Measurements from ENCODE around the gene IPO4. TPM values are rescaled to one million over a fixed set of nuclear protein-coding genes. Genes with fewer than 3 reads are reported as not detected.

IPO4 gene
- total and polyA plus RNA-seq, 2 of the 13 experiments (the other 11 are each of a cell fraction or from before 2014, with no cell fraction given): 39.0 to 179 TPM

DNA sequence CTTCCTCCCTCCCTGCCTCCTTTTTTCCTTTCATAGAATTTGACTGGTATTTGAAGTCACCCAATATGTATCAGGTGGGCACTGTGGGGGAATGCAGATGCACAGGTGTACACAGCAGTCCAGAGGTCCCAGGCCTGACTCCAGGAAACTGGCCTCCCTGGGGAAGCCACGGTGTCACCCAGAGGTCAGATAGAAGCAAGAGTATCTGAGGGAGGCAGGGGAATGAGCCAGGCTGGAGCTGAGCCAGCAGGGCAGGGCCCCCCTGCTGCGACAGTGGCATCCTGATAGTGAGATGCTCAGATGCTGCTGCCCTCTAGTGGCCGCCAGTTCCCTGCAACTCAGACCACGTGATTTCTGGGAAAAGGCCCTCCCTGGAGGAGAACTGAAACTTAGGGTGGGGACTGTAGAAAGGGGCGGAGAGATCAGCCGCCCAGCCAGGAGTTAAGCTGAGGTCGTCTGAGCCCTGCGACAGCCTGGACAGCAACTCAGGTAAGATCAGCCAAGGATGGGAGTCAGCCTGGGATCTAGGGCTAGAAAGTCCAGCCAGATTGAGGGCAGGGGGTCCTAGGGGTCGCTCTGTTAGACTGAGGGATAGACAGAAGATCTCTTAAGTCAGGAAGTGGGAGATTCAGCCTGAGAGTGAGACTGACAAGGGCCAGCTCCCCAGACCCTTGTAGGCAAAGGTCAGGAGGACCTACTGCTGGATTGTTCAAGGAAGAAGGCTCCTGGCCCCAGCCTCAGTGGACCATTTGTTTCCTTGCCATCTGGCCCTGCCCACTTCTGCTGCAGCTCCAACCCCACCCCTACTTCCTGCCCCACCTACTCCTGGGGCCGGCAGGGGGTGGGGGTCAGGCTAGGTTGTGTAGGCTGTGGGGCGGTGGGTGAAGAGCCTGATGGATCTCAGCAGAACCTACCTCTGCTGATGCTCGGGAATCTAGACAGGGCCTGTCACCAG, 27.5 kb downstream of the IPO4 start, which contains the start of gene IRF9 (continued):
- peak; percentile 99 for TF ChIP-seq SPEN (CRISPR knock-in tag; IDR thresholded peaks at IDR 0.05; ENCODE audit: low read depth)
- TF ChIP-seq ZNF841 (CRISPR knock-in tag; IDR thresholded peaks at IDR 0.05; ENCODE audit: borderline replicate concordance): no peak
- peak; percentile 76; the same call in 1 of the 2 replicates for TF ChIP-seq KLF15 (CRISPR knock-in tag; IDR thresholded peaks at IDR 0.05; ENCODE audit: borderline replicate concordance)
- TF ChIP-seq HMGXB4 (CRISPR knock-in tag; IDR thresholded peaks at IDR 0.05; ENCODE audit: borderline replicate concordance in 1 of 2, low read depth in 1 of 2): peak; percentile 96 to 100
- TF ChIP-seq ZBTB7A (CRISPR knock-in tag; IDR thresholded peaks at IDR 0.05): peak; percentile 62; the same call in 1 of the 2 replicates
- TF ChIP-seq NONO (IDR thresholded peaks at IDR 0.05): no peak
- TF ChIP-seq NONO (CRISPR knock-in tag; conservative IDR thresholded peaks at IDR 0.05): peak; percentile 100
- TF ChIP-seq SIX4 (CRISPR knock-in tag; IDR thresholded peaks at IDR 0.05): peak; percentile 93
- TF ChIP-seq MED13 (CRISPR knock-in tag; IDR thresholded peaks at IDR 0.05): peak; percentile 74; the same call in 1 of the 2 replicates
- no peak; the same call in 1 of the 2 replicates for TF ChIP-seq EHMT2 (IDR thresholded peaks at IDR 0.05; ENCODE audit: borderline replicate concordance, low read depth, low read length)
- peak; percentile 78 for TF ChIP-seq MEIS2 (CRISPR knock-in tag; IDR thresholded peaks at IDR 0.05)
- peak; percentile 97 for TF ChIP-seq SMAD9 (CRISPR knock-in tag; IDR thresholded peaks at IDR 0.05)
- TF ChIP-seq, protein P1, sequence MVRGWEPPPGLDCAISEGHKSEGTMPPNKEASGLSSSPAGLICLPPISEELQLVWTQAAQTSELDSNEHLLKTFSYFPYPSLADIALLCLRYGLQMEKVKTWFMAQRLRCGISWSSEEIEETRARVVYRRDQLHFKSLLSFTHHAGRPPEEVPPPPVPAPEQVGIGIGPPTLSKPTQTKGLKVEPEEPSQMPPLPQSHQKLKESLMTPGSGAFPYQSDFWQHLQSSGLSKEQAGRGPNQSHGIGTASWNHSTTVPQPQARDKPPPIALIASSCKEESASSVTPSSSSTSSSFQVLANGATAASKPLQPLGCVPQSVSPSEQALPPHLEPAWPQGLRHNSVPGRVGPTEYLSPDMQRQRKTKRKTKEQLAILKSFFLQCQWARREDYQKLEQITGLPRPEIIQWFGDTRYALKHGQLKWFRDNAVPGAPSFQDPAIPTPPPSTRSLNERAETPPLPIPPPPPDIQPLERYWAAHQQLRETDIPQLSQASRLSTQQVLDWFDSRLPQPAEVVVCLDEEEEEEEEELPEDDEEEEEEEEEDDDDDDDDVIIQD (CRISPR knock-in tag; IDR thresholded peaks at IDR 0.05; ENCODE audit: low read depth): peak; percentile 99
- TF ChIP-seq, protein P2, sequence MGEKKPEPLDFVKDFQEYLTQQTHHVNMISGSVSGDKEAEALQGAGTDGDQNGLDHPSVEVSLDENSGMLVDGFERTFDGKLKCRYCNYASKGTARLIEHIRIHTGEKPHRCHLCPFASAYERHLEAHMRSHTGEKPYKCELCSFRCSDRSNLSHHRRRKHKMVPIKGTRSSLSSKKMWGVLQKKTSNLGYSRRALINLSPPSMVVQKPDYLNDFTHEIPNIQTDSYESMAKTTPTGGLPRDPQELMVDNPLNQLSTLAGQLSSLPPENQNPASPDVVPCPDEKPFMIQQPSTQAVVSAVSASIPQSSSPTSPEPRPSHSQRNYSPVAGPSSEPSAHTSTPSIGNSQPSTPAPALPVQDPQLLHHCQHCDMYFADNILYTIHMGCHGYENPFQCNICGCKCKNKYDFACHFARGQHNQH (CRISPR knock-in tag; IDR thresholded peaks at IDR 0.05): peak; percentile 100
- no peak for TF ChIP-seq ZSCAN29 (CRISPR knock-in tag; conservative IDR thresholded peaks at IDR 0.05)
- TF ChIP-seq ZFP82 (CRISPR knock-in tag; IDR thresholded peaks at IDR 0.05; ENCODE audit: borderline replicate concordance): peak; percentile 93; the same call in 1 of the 2 replicates
- peak; percentile 92 for TF ChIP-seq ZNF691 (CRISPR knock-in tag; IDR thresholded peaks at IDR 0.05; ENCODE audit: borderline replicate concordance, low read depth)
- no peak for TF ChIP-seq SRSF4 (IDR thresholded peaks at IDR 0.05; ENCODE audit: low read depth, low read length, poor library complexity, severe bottlenecking)
- TF ChIP-seq ZNF550 (CRISPR knock-in tag; IDR thresholded peaks at IDR 0.05; ENCODE audit: borderline replicate concordance): peak; percentile 99
- peak in 1 of 2 experiments; percentile 100; a peak in 2 of 4 replicates for TF ChIP-seq KLF16 (CRISPR knock-in tag; IDR thresholded peaks at IDR 0.05)

All from HepG2 (cell line).